Measurements from ENCODE around the gene PSENEN. TPM values are rescaled to one million over a fixed set of nuclear protein-coding genes. Genes with fewer than 3 reads are reported as not detected.

The PSENEN gene
- total RNA-seq, 1 experiment from 2014 or later, result 70.2 TPM

- intact Hi-C loops (cut with micrococcal nuclease; ENCODE audit: unreplicated experiment), result loop anchor here (1.0 to 5.0 kb wide), 4 partner anchors 10 to 297 kb away; partner anchors contain the start of genes ARHGAP33, COX6B1, LIN37 and THAP8
- Mint-ChIP-seq H3K27me3 (ENCODE audit: insufficient read depth, unreplicated experiment) (no peaks in the 10 kb centered on the region), H3K4me3 (ENCODE audit: unreplicated experiment) (peak within 1 kb of the TSS; percentile 88), H3K36me3 (ENCODE audit: insufficient read depth, unreplicated experiment) (peaks cover 36% of the 10 kb centered on the region), H3K4me1 (ENCODE audit: low read depth, unreplicated experiment) (peaks cover 6% of the 10 kb centered on the region), H3K9me3 (ENCODE audit: unreplicated experiment) (no peaks in the 10 kb centered on the region), H3K27ac (ENCODE audit: unreplicated experiment) (peak within 1 kb of the TSS; percentile 92)
- DNase-seq, result peak; percentile 99 to 100
- H3K4me1 ChIP-seq, result peaks cover 6% of the 10 kb centered on the region
- H3K4me3 ChIP-seq (ENCODE audit: low read depth, low read length), result peak within 1 kb of the TSS; percentile 68
- no peak for TF ChIP-seq CTCF (IDR thresholded peaks at IDR 0.05; ENCODE audit: insufficient read depth in 1 of 2, low read depth in 1 of 2, low read length in 1 of 2, severe bottlenecking in 1 of 2, unreplicated experiment in 1 of 2)
- H3K9me3 ChIP-seq, result no peaks in the 10 kb centered on the region
- no peaks in the 10 kb centered on the region for H3K27me3 ChIP-seq (replicated peaks; ENCODE audit: control insufficient read depth, insufficient read depth, low read length)
- H3K36me3 ChIP-seq (ENCODE audit: control insufficient read depth, insufficient read depth, low read length), result no peaks in the 10 kb centered on the region; the same call in 1 of the 2 replicates
- BruUV-seq (replicated peaks), result TSS peak; percentile 70
- ChIA-PET POLR2A (interaction anchor here (0.7 to 1.0 kb wide), 3 partner anchors 10 to 49 kb away, joined by 3 to 14 read pairs (median 12); partner anchors contain the start of genes LIN37, PSENEN and U2AF1L4), CTCF (interaction anchor here (0.5 kb wide), 1 partner anchor 71 kb away, joined by 4 read pairs; no protein-coding TSS in a partner anchor)
Observed at GRCh38 chr19:35757749-35758608, 12.5 kb downstream of the PSENEN start, which contains the start of gene PROSER3. Gene PROSER3 (plus strand): TSS chr19:35758176. CDS start chr19:35758216, 40 bp downstream.

GRCh38 chr19:35759697-35760096 is 14.2 kb downstream of the PSENEN start:
- H3K36me3 Mint-ChIP-seq (ENCODE audit: insufficient read depth, unreplicated experiment), result peaks cover 36% of the 10 kb centered on the region
- H3K4me3 Mint-ChIP-seq (ENCODE audit: unreplicated experiment), result peak overlapping the region; percentile 88
- H3K9me3 Mint-ChIP-seq (ENCODE audit: unreplicated experiment), result no peaks in the 10 kb centered on the region
- no peaks in the 10 kb centered on the region for H3K27me3 Mint-ChIP-seq (ENCODE audit: insufficient read depth, unreplicated experiment)
- no peak overlapping the region for H3K4me3 ChIP-seq (ENCODE audit: low read depth, low read length)
- peaks cover 6% of the 10 kb centered on the region for H3K4me1 Mint-ChIP-seq (ENCODE audit: low read depth, unreplicated experiment)
- DNase-seq, result no peak
- CTCF ChIA-PET, result no interaction called here
- H3K4me1 ChIP-seq, result peaks cover 6% of the 10 kb centered on the region
- H3K36me3 ChIP-seq (ENCODE audit: control insufficient read depth, insufficient read depth, low read length), result no peaks in the 10 kb centered on the region; the same call in 1 of the 2 replicates
- TF ChIP-seq CTCF (IDR thresholded peaks at IDR 0.05; ENCODE audit: insufficient read depth in 1 of 2, low read depth in 1 of 2, low read length in 1 of 2, severe bottlenecking in 1 of 2, unreplicated experiment in 1 of 2), result no peak
- H3K27me3 ChIP-seq (replicated peaks; ENCODE audit: control insufficient read depth, insufficient read depth, low read length), result no peaks in the 10 kb centered on the region
- intact Hi-C loops (cut with micrococcal nuclease; ENCODE audit: unreplicated experiment), result loop anchor here (2.0 to 5.0 kb wide), 2 partner anchors 15 to 112 kb away; partner anchors contain the start of genes ARHGAP33 and COX6B1
- BruUV-seq (replicated peaks), result no TSS peak
- H3K27ac Mint-ChIP-seq (ENCODE audit: unreplicated experiment), result no peak overlapping the region
- POLR2A ChIA-PET, result no interaction called here
- H3K9me3 ChIP-seq, result no peaks in the 10 kb centered on the region

GRCh38 chr19:35760711-35761349 is 15.4 kb downstream of the PSENEN start:
- POLR2A ChIA-PET, result no interaction called here
- intact Hi-C loops (cut with micrococcal nuclease; ENCODE audit: unreplicated experiment), result no loop called here

More at GRCh38 chr19:35760711-35761349, 15.4 kb downstream of the PSENEN start:
- no peak for TF ChIP-seq CTCF (IDR thresholded peaks at IDR 0.05; ENCODE audit: insufficient read depth in 1 of 2, low read depth in 1 of 2, low read length in 1 of 2, severe bottlenecking in 1 of 2, unreplicated experiment in 1 of 2)
- H3K9me3 Mint-ChIP-seq (ENCODE audit: unreplicated experiment), result no peaks in the 10 kb centered on the region
- Histone ChIP-seq H3K9me3 (no peaks in the 10 kb centered on the region), H3K4me3 (ENCODE audit: low read depth, low read length) (no peak overlapping the region), H3K36me3 (ENCODE audit: control insufficient read depth, insufficient read depth, low read length) (no peaks in the 10 kb centered on the region; the same call in 1 of the 2 replicates), H3K27me3 (replicated peaks; ENCODE audit: control insufficient read depth, insufficient read depth, low read length) (no peaks in the 10 kb centered on the region), H3K4me1 (peaks cover 6% of the 10 kb centered on the region)
- CTCF ChIA-PET, result no interaction called here
- DNase-seq, result no peak
- H3K4me1 Mint-ChIP-seq (ENCODE audit: low read depth, unreplicated experiment), result peaks cover 6% of the 10 kb centered on the region
- no TSS peak for BruUV-seq (replicated peaks)
- no peak overlapping the region for H3K4me3 Mint-ChIP-seq (ENCODE audit: unreplicated experiment)
- peaks cover 35% of the 10 kb centered on the region for H3K36me3 Mint-ChIP-seq (ENCODE audit: insufficient read depth, unreplicated experiment)
- H3K27me3 Mint-ChIP-seq (ENCODE audit: insufficient read depth, unreplicated experiment), result no peaks in the 10 kb centered on the region
- no peak overlapping the region for H3K27ac Mint-ChIP-seq (ENCODE audit: unreplicated experiment)
